Dermis microvascular lymphatic vessel endothelial cell (primary cell): Measurements from ENCODE around the gene SLC25A2. TPM values are rescaled to one million over a fixed set of nuclear protein-coding genes. Genes with fewer than 3 reads are reported as not detected.
"Not testable (repeated sequence)": the region's sequence is repeated elsewhere in the genome, so short reads cannot be mapped to it uniquely, and the experiment has no call there.

Experiments
- DNase-seq, 2 donors: peaks; one replicate each; pipeline versions ENCODE4 v3.0.0 to v3.0.0-alpha.2; 2010; ENCODE audit warnings: low read depth in 2 of 2
- total RNA-seq: library from RNA; depleted of rRNA; stranded (reverse); fragments of >200 nt; gene quantifications from 2 replicates; pipeline ENCODE4 v1.2.1, GENCODE V29; 2014

Gene SLC25A2
- total RNA-seq, 1 donor from 2014 or later = under 0.01 TPM

DNA sequence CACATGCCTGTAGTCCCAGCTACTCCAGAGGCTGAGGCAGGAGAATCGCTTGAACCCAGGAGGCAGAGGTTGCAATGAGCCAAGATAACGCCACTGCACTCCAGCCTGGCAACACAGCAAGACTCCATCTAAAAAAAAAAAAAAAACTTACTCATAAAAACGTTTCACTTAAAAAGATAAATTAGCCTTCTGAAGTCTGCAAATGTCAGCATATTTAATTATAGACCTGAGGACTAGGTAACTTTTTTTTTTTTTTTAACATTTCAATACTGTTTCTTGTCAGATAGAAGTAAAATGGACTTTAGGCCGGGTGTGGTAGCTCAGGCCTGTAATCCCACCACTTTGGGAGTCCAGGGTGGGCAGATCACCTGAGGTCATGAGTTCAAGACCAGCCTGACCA lies 13.1 kb upstream of the SLC25A2 start:
- not testable (repeated sequence) for DNase-seq

DNA sequence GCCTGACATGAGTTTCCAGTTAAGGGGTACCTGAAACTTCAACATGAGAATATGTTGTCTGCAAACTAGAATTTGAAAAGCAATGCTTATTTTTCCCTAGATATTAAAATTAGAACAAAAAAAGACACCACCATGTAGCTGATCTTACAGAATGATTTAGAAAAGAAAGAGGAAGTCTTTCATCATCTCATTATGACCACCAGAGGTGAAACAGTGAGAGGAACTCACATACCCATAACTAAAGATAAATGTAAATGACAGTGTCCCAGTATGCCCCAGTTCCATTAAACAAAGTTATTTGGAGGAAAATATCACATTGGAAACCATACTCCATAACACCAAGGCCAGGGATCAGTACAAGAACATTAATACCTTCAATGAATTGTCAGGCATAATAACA lies 9.9 kb upstream of the SLC25A2 start:
- DNase-seq = no peak

DNA sequence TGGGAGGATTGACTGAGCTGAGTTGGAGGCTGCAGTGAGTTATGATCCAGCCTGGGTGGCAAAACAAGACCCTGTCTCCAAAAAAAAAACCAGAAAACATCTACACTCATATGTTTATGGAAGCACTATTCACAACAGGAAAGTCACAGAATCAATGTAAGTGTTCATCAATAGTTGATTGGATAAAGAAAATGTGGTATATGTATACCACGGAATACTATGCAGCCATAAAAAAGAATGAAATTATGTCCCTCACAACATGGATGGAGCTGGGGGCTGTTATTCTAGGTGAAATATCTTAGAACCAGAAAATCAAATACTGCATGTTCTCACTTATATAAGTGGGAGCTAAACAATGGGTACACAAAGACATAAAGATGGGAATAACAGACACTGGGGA lies 2.8 kb upstream of the SLC25A2 start:
- no peak for DNase-seq

GRCh38 chr5:141298376-141298775 lies 5.5 kb downstream of the SLC25A2 start:
- no peak for DNase-seq

GRCh38 chr5:141272906-141273305 lies 30.9 kb downstream of the SLC25A2 start:
- DNase-seq = no peak

- DNase-seq = no peak
Observed at GRCh38 chr5:141269195-141269594, 34.7 kb downstream of the SLC25A2 start.

- no peak for DNase-seq
Observed at GRCh38 chr5:141261238-141261546, 42.7 kb downstream of the SLC25A2 start.

- peak in 1 of 2 donors; percentile 7 for DNase-seq
Observed at GRCh38 chr5:141260458-141261237, 43.2 kb downstream of the SLC25A2 start.

DNA sequence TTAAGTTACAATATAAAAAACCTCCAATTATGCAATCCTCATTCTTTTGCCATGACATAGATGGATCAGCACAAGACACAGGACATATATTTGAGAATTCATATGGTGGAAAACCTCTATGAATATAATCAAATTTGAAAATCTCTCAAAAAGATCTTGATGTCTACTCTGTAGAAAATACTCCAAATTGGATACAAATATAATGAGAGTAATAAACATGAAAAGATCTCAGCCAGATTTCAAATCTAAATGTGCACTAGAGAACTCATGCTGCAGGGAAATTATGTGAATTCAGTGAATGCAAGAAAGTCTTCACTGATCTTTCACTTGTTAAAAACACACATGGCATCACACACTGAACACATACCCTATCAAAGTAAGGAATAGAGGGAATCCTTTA lies 44.9 kb downstream of the SLC25A2 start:
- no peak for DNase-seq

GRCh38 chr5:141258464-141258863 lies 45.4 kb downstream of the SLC25A2 start:
- no peak for DNase-seq

Other genes starting within 250 kb of the SLC25A2 start
- 0.39 and 1.3 TPM in 2 replicates for gene PCDHB2, start 209.4 kb downstream of the SLC25A2 start, total RNA-seq
- 0.26 and 1.1 TPM in 2 replicates for gene PCDHB3, start 203.6 kb downstream of the SLC25A2 start, total RNA-seq
- gene PCDHB4, start 182.2 kb downstream of the SLC25A2 start, total RNA-seq = under 0.01 and 0.13 TPM in 2 replicates
- gene PCDHB5, start 168.8 kb downstream of the SLC25A2 start, total RNA-seq = 0.51 and 1.4 TPM in 2 replicates
- gene PCDHB6, start 154.0 kb downstream of the SLC25A2 start, total RNA-seq = under 0.01 and 0.13 TPM in 2 replicates
- gene PCDHB7, start 131.4 kb downstream of the SLC25A2 start, total RNA-seq = 0.26 and 1.4 TPM in 2 replicates
- 0.38 and 0.51 TPM in 2 replicates for gene PCDHB8, start 126.3 kb downstream of the SLC25A2 start, total RNA-seq
- 0.13 and 0.76 TPM in 2 replicates for gene PCDHB16, start 121.7 kb downstream of the SLC25A2 start, total RNA-seq
- gene PCDHB9, start 116.9 kb downstream of the SLC25A2 start, total RNA-seq = 0.13 and 0.25 TPM in 2 replicates
- 0.39 and 1.0 TPM in 2 replicates for gene PCDHB10, start 111.7 kb downstream of the SLC25A2 start, total RNA-seq
- 0.13 and 0.89 TPM in 2 replicates for gene PCDHB11, start 104.4 kb downstream of the SLC25A2 start, total RNA-seq
- 0.26 and 0.76 TPM in 2 replicates for gene PCDHB12, start 95.3 kb downstream of the SLC25A2 start, total RNA-seq
- gene PCDHB13, start 90.1 kb downstream of the SLC25A2 start, total RNA-seq = 0.51 and 1.9 TPM in 2 replicates
- gene PCDHB14, start 80.7 kb downstream of the SLC25A2 start, total RNA-seq = 0.51 and 1.3 TPM in 2 replicates
- gene PCDHB15, start 58.7 kb downstream of the SLC25A2 start, total RNA-seq = 0.26 and 0.76 TPM in 2 replicates
- 51.2 and 51.5 TPM in 2 replicates for gene TAF7, start 16.7 kb upstream of the SLC25A2 start, total RNA-seq
- gene PCDHGA1, start 26.5 kb upstream of the SLC25A2 start, total RNA-seq = 0.26 and 0.51 TPM in 2 replicates
- gene PCDHGA2, start 34.7 kb upstream of the SLC25A2 start, total RNA-seq = 0.39 and 1.1 TPM in 2 replicates
- gene PCDHGA3, start 39.8 kb upstream of the SLC25A2 start, total RNA-seq = 0.13 and 0.63 TPM in 2 replicates
- 0.39 and 1.1 TPM in 2 replicates for gene PCDHGB1, start 46.0 kb upstream of the SLC25A2 start, total RNA-seq
- 0.90 and 2.1 TPM in 2 replicates for gene PCDHGA4, start 51.0 kb upstream of the SLC25A2 start, total RNA-seq
- 0.64 and 1.9 TPM in 2 replicates for gene PCDHGB2, start 55.9 kb upstream of the SLC25A2 start, total RNA-seq
- gene PCDHGA5, start 60.1 kb upstream of the SLC25A2 start, total RNA-seq = 0.26 and 0.63 TPM in 2 replicates
- gene PCDHGB3, start 66.2 kb upstream of the SLC25A2 start, total RNA-seq = 1.9 and 3.8 TPM in 2 replicates
- 1.2 and 2.4 TPM in 2 replicates for gene PCDHGA6, start 69.8 kb upstream of the SLC25A2 start, total RNA-seq
- gene PCDHGA7, start 78.7 kb upstream of the SLC25A2 start, total RNA-seq = 0.64 and 1.5 TPM in 2 replicates
- gene PCDHGB4, start 83.6 kb upstream of the SLC25A2 start, total RNA-seq = 6.4 and 10.6 TPM in 2 replicates
- 0.64 and 1.1 TPM in 2 replicates for gene PCDHGA8, start 88.6 kb upstream of the SLC25A2 start, total RNA-seq
- gene PCDHGB5, start 93.9 kb upstream of the SLC25A2 start, total RNA-seq = 6.4 and 9.7 TPM in 2 replicates
- gene PCDHGA9, start 98.7 kb upstream of the SLC25A2 start, total RNA-seq = 1.4 and 2.4 TPM in 2 replicates
- gene PCDHGB6, start 104.0 kb upstream of the SLC25A2 start, total RNA-seq = 1.5 and 2.7 TPM in 2 replicates
- 3.0 and 6.2 TPM in 2 replicates for gene PCDHGA10, start 108.9 kb upstream of the SLC25A2 start, total RNA-seq
- 3.7 and 8.2 TPM in 2 replicates for gene PCDHGB7, start 113.6 kb upstream of the SLC25A2 start, total RNA-seq
- 4.0 and 5.4 TPM in 2 replicates for gene PCDHGA11, start 117.0 kb upstream of the SLC25A2 start, total RNA-seq
- gene PCDHGA12, start 126.5 kb upstream of the SLC25A2 start, total RNA-seq = 3.5 and 3.9 TPM in 2 replicates
- gene PCDHGC3, start 171.9 kb upstream of the SLC25A2 start, total RNA-seq = 12.3 and 15.6 TPM in 2 replicates
- gene PCDHGC4, start 181.0 kb upstream of the SLC25A2 start, total RNA-seq = 0.77 and 0.89 TPM in 2 replicates
- 0.26 and 0.51 TPM in 2 replicates for gene PCDHGC5, start 185.0 kb upstream of the SLC25A2 start, total RNA-seq